Activated gamma-delta T cell treated with Interleukin-2 at 50 U/mL for 16 hours (primary cell): ENCODE measurements around the gene HMCN2.
A peak's percentile ranks its signal among the peaks of the same experiment; 100 is the strongest.
"Not testable (repeated sequence)": the region's sequence is repeated elsewhere in the genome, so short reads cannot be mapped to it uniquely, and the experiment has no call there.

Source experiments
- DNase-seq: peaks from one replicate; pipeline ENCODE4 v3.0.0-alpha.2; 2020

Gene HMCN2

GRCh38 chr9:130331573-130331972 lies 66.0 kb downstream of the HMCN2 start:
- DNase-seq: no peak

- no peak for DNase-seq
These were observed 66.9 kb downstream of the HMCN2 start for GRCh38 chr9:130332384-130332926.

GRCh38 chr9:130333041-130333711 lies 67.6 kb downstream of the HMCN2 start:
- no peak for DNase-seq

- no peak for DNase-seq
These were observed 68.1 kb downstream of the HMCN2 start for GRCh38 chr9:130333712-130334062.

GRCh38 chr9:130334915-130335314 lies 69.4 kb downstream of the HMCN2 start:
- no peak for DNase-seq

GRCh38 chr9:130336027-130336610 lies 70.6 kb downstream of the HMCN2 start:
- no peak for DNase-seq

GRCh38 chr9:130336885-130337284 lies 71.3 kb downstream of the HMCN2 start:
- DNase-seq: no peak

GRCh38 chr9:130337318-130337717 lies 71.8 kb downstream of the HMCN2 start:
- no peak for DNase-seq

- no peak for DNase-seq
These were observed 72.3 kb downstream of the HMCN2 start for GRCh38 chr9:130337784-130338380.

GRCh38 chr9:130338891-130339290 lies 73.3 kb downstream of the HMCN2 start:
- DNase-seq: not testable (repeated sequence)

- no peak for DNase-seq
These were observed 73.7 kb downstream of the HMCN2 start for GRCh38 chr9:130339306-130339705.

- no peak for DNase-seq
These were observed 74.5 kb downstream of the HMCN2 start for GRCh38 chr9:130340011-130340410.

- not testable (repeated sequence) for DNase-seq
These were observed 75.0 kb downstream of the HMCN2 start for GRCh38 chr9:130340557-130340956.

- no peak for DNase-seq
These were observed 75.6 kb downstream of the HMCN2 start for GRCh38 chr9:130341128-130341527.

GRCh38 chr9:130341839-130342713 lies 76.5 kb downstream of the HMCN2 start:
- DNase-seq: no peak

GRCh38 chr9:130342714-130343085 lies 77.1 kb downstream of the HMCN2 start:
- DNase-seq: no peak

GRCh38 chr9:130343445-130343918 lies 77.9 kb downstream of the HMCN2 start:
- peak; percentile 18 for DNase-seq

GRCh38 chr9:130344366-130344765 lies 78.8 kb downstream of the HMCN2 start:
- DNase-seq: no peak

- no peak for DNase-seq
These were observed 79.7 kb downstream of the HMCN2 start for GRCh38 chr9:130345009-130345896.

- no peak for DNase-seq
These were observed 80.4 kb downstream of the HMCN2 start for GRCh38 chr9:130345897-130346385.

- no peak for DNase-seq
These were observed 80.9 kb downstream of the HMCN2 start for GRCh38 chr9:130346431-130346830.

GRCh38 chr9:130347036-130347435 lies 81.5 kb downstream of the HMCN2 start:
- DNase-seq: no peak
